Left lobe of liver (tissue), 2 donors: ENCODE measurements around the gene RASGEF1C. TPM values are rescaled to one million over a fixed set of nuclear protein-coding genes. Genes with fewer than 3 reads are reported as not detected.

Experiments
- ATAC-seq: fragments of 200-7000 bp; cut with Tn5 transposase; one replicate; pipeline ENCODE4 v1.9.1; 2020; ENCODE audit warnings: mild to moderate bottlenecking, moderate library complexity
- DNase-seq: peaks from one replicate; pipeline ENCODE4 v3.0.0-alpha.2; 2020; ENCODE audit warnings: low spot score
- total RNA-seq: library from RNA; stranded (reverse); gene quantifications from one replicate; pipeline ENCODE4 v1.2.1, GENCODE V29; 2021
- donor health status: DM: no; HTN: no; CAD: no; lungs with moderate emphysema.
- donor health status: DM: no; HTN: yes; CAD: no.

RASGEF1C gene
- total RNA-seq, 1 donor from 2014 or later: 0.30 TPM

DNA sequence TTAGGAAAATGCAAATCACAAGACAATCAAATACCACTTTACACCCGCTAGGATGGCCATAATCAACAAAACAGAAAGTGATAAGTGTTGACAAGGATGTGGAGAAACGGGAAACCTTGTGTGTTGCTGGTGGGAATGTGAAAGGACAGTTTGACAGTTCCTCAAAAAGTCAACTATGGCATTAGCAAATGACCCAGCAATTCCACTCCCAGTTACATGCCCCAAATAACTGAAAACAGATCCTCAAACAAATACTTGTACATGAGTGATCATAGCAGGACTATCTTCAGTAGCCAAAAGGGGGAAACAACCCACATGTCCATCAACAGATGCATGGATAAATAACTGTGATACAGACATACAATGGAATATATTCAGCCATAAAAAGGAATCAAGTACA lies 21.2 kb downstream of the RASGEF1C start:
- DNase-seq: no peak

DNA sequence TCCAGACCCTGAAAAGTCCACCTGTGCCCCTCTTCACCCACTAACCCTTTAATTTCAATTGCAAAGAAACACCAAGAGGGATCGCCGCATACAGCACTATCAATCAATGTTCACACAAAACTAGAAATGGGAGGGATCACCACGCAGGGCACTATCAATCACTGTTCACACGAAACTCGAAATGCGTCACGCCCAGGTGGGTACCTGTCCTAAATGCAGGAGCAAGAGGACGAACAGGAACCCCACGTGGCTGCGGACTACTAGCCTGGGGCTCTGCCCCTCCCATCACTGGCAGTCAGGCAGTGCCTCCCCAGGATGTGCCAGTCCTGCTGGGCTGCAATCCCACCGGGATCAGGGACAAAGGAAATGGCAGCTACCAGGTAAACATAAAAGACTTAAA lies 28.2 kb downstream of the RASGEF1C start:
- ATAC-seq: no peak
- DNase-seq: no peak

More for the DNA sequence above, 21.2 kb downstream of the RASGEF1C start:
- no peak for ATAC-seq

DNA sequence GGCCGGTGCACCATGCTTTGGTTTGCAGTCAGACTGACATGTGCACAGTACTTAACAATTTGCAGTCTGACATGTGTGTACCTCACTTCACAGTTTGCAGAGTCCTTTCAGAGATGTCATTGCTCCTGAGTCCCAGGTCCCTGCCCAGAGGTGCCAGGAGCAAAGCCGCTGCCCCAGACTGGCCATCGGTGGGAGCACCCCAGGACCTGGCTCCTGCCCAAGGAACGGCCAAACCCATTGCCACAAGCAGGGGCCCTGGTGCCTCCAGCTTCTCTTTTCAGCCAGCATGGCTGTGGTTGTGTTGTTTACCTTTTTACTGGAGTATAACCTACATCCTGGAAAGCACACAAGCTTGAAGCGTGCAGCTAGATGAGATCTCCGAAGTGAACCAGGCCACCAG lies 28.6 kb downstream of the RASGEF1C start:
- no peak for ATAC-seq
- no peak for DNase-seq

DNA sequence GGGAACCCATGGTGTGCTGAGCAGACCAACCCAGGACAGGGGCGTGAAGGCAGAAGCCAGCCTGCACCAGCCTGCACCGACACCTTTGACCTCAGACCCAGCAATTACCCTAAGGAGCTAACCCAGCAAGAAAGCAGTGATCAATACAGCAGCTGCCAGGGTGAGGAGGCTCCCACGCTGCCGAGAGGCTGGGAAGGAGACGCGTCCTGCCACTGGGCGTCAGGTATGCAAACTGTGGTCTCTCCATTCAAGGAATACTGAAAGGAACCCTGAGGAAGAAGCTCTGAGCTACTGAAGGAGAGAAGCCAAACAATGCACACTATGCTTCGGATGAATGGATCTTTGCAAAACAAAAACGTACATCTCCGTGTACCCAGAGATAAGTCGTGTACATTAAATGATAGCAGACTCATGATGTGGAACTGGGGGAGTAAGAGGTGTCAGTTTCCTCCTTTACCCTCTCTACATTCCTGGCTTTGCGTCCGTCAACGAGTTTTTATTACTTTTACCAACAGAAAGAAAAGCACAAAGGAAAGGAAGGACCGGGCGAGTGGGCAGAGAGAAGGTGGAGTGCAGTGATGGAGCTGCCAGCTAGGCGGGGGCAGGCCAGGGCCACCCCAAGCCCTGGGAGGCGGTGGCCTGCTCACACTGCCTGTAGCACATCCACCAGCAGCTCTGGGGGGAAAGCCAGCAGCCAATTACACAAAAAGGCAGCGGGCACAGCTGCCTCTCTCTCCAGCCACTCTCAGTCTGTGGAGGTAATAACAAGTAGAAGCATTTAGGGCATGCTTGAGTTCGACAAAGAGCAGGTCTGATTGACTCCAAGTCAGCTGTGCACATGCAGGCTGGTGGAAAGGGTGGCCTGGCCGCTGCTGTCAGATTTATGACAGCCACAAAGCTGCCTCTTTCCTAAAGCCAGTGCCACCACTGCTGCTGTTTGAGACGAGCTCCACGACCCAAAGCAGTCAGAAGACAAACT lies 29.3 kb downstream of the RASGEF1C start:
- ATAC-seq: no peak
- no peak for DNase-seq

DNA sequence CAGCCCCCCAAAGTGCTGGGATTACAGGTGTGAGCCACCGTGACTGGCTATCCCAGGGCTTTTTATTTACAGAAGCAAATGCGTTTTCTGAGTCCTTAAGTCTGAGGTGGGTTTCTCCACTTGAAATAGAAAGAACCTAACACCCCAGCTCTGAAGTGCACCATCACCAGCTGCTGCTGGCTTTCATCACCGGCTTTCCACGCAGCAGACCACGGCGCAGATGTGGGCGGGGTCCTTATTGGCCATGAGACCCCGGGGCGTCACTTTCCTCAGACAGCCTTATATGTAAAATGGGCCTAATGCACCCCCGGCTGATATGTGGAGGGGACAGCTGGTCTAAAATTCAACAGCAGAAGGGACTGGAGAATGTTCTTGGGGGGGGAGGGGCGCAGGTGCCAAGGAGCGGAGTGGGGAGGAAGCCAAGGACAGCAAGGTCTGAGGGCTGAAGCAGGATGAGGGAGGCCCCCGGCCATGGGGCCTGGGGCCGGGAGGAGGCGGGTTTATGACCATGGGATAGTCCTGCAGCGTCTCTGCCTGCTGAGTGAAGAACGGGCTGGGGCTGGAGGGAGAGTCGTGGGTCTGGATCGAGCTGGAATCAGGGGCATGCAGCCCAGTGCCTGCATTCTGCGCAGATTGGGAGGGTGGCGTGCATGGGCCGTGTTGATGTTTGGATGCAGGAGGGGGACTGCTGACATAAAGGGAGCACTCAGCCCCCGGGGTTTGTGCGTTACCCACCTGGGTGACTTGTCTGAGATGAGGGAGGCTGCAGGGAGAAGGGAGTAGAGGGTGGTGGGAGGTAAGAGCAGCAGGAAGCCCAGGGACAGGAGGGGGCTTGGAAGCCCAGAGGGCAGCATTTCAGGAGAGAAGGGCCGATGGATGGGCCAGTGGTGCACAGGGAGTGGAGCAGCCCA lies 30.2 kb downstream of the RASGEF1C start:
- no peak for ATAC-seq
- DNase-seq: peak; percentile 35

DNA sequence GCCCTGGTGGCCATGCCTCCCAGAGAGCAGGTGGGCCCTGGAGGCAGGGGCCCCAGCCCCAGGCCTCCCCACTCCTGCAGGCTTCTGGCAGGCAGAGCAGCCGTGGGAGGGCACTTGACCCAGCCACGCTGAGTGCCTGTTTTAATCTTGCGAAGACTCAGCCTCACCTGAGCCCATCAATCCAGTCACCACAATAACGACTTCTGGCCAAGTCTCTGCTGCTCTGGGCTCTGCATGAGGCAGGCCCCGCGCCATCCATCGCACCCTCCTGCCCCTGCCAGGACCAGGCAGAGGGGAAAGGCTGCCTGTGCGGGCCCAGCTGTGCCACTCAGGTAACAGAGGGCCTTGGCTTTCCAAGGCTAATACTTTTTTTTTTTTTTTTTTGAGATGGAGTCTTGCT lies 32.8 kb downstream of the RASGEF1C start:
- ATAC-seq (no peak), DNase-seq (no peak)

DNA sequence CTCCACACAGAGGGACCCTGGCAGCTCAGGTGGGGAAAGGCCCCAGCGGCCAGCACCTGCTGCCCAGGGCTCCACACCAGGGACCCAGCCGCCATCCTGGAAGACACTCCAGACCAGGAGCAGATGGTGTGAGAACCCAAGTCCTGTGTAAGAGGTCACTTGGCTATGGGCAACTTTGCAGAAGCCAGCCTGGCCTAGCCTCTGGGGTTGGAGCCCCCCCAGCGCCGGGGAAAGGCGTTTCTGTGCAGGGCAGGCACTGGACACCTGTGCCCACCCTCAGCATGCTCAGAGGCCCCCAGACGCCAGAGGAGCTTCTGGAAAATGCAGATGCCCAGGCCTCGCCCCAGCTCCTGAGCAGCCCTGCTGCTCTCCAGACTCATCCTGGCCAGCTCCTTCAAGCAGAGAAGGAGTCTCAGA lies 34.0 kb downstream of the RASGEF1C start:
- DNase-seq: no peak
- ATAC-seq: no peak

DNA sequence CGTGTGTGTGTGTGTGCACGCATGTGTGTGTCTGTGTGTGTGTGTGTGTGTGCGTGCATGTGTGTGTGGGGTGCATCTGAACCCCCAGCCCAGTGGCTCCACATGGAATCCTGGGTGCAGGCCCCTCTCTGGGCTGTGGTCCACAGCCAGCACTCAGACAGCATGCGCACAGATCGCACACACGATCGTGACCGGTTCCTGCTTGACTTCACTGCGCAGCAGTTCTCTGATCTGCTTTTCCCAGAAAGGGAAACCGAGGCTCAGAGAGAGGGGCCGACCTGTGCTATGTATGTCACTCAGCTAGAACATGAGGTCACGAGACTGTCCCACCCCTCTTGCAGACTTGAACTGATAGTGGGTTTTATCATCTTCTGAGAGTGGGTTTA lies 34.4 kb downstream of the RASGEF1C start:
- DNase-seq (no peak), ATAC-seq (no peak)

DNA sequence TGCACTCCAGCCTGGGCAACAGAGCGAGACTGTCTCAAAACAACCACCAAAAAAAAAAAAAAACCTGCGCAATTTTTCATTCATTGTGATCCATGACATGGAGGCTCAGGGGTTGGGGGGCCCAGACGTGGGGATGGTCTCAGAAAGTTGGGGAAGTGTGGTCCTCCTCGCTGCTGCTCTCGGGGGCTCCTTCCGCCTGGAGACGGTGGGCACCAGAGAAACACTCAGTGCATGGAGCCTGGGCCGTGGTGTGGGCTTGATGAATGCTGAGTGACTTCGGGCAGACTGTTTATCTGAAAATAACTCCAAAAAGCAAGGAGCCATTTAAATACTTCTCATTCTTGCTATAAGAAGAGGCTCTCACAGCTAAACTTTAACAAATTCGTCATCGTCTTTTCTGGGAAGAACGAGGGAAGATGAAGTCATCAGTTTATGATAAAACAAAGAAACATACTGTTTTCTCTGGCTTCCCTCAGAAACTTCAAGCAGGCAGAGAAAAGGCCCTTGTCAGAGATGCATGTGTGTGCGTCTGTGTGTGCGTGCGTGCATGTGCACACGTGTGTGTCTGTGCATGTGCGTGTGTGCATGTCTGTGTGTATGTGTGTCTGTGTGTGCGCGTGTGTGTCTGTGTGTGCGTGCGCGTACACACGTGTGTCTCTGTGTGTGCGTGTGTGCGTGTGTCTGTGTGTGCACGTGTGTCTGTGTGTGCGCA lies 35.0 kb downstream of the RASGEF1C start:
- ATAC-seq: no peak
- DNase-seq: no peak

DNA sequence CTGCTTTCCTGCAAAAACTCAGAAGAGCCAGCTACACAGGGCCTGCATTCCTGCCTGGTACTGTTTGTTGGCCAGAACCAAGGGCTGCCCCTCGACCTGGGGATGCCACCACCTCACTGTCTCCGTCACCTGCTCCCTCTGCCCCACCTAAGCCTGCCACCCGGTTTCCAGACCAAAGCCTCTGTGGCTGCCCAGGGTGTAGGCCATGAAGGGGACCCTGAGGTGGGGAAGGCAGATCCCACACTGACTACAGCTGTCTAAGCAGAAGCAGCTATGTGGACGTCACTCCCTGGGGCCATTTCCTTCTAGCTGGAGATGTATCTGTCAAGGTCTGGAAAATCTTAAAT lies 35.8 kb downstream of the RASGEF1C start:
- ATAC-seq (no peak), DNase-seq (no peak)

DNA sequence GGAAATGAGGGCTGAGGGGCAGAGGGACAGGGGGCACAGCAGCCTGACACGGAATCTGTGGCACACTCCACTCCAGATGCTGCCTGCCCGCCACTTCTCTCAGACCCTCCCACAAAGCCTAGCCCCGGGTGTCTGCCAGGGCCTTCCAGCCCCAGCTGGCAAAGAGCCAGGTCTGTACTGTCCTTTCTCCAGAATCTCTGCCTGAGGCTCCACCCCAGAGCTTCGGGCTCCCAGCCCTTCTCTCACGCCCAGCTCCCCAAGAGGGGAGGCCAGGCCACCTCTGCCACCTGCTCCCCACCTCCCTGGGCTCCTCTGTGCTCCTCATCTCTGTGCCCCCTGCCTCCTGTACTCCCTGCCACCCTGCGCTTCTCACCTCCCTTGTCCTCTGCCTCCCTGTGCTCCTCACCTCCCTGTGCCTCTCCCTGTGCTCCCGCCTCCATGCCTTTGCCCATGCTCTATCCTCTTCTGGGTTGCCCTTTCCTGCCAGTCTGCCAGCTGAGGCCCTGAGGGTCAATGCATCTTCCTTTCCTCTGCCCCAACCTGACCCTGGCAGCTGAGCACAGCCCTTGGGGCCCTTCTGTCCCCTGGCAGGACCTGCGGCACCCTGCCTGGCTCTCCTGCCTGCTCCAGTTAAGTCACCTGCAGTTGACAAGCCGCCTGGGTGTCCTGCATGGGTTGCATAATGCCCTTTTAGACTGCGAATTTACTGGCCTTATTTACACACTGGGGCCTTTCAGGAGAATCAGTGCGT lies 36.4 kb downstream of the RASGEF1C start:
- peak; percentile 10 for ATAC-seq
- no peak for DNase-seq

DNA sequence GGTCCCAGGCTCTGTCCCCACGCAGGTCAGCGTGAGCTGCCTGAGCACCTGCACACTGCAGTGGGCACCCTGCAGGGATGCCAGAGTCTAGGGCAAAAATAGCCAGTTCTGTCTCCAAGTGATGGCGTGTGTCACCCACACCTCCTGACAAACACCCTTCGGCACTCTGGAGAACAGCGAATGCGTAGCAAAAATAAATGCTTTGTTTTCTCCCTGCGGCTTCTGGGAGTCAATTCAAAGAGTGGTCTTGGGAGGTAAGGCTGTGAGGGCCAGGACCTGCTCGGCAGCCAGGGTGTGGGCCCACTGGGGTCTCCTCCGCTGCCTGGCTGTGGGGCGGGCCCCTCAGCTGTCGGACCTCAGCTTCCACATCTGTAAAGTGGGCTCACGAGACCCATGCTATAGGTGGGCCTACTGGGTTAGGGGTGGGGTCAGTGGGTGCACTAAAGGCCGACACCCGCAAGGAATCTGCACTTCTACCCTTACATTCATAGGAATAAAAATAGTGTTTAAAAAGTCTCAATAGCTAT lies 37.4 kb downstream of the RASGEF1C start:
- ATAC-seq: no peak
- no peak for DNase-seq

DNA sequence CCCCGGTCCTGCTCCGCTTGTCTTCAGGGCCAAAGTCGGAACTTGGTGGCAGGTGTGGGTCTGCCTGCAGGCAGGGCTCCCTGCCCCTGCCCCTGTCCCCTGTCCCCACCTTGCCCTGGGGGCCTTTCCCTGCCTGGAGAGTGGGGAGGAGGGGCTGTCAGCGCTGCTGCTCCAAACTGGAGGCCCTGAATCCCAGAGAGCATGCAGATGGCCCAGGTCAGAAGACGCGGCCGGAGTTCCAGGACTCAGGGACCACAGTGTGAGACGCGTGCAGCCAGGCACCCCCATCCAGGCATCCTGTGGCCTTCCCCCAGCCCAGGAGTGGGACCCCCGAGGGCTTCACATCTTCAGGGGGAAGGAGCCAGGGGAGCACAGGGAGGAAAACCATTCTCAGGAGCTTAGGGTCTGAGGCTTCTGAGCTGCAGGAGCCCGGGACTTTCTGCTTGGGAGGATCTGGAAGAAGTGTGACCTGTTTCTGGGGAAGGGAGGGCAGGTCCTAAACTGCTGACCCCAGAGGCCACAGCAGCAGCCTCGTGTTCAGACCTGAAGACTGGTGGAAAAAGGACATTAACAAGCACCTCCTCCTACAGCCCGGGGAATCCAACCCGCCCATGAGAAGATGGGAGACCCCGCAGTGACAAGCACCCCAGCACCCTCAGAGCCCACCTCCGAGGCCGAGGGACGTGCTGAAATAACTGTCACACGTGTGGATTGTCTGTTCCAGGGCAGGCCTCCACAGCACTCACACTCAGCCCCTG lies 38.0 kb downstream of the RASGEF1C start:
- no peak for DNase-seq
- ATAC-seq: no peak

DNA sequence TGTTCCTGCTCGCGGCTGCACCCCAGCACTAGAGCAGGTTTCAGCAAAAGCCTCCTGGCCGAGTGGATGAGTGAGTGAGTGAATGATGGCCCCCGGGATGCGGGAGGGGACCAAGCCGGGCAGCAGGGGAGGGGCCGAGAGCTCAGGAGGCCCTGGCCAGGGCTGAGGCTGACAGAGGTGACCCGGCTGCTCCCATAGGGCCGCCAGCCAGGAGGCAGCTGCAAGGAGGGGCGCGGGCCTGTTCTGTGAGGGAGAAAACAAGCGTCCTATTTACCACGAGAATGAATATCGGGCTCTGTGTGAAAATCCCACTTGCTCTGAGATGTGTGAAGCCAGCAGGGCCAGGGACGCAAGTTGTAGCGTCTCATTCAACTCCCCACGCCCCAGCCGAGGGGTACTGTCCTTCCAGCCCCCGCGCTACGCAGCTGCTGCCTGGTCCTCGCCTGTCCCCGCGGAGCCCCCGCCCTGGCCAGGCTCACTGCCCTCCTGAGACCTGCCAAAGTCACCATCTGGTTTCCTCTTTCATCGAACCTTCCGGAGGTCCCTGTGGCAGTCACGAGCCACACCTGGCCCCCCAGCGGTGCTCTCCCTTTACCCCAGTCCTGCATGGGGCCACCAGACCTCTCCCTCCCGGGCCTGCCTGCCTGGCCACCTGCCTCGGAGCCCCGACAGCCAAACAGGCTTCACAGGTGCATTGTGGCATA lies 38.8 kb downstream of the RASGEF1C start:
- ATAC-seq (no peak), DNase-seq (no peak)

DNA sequence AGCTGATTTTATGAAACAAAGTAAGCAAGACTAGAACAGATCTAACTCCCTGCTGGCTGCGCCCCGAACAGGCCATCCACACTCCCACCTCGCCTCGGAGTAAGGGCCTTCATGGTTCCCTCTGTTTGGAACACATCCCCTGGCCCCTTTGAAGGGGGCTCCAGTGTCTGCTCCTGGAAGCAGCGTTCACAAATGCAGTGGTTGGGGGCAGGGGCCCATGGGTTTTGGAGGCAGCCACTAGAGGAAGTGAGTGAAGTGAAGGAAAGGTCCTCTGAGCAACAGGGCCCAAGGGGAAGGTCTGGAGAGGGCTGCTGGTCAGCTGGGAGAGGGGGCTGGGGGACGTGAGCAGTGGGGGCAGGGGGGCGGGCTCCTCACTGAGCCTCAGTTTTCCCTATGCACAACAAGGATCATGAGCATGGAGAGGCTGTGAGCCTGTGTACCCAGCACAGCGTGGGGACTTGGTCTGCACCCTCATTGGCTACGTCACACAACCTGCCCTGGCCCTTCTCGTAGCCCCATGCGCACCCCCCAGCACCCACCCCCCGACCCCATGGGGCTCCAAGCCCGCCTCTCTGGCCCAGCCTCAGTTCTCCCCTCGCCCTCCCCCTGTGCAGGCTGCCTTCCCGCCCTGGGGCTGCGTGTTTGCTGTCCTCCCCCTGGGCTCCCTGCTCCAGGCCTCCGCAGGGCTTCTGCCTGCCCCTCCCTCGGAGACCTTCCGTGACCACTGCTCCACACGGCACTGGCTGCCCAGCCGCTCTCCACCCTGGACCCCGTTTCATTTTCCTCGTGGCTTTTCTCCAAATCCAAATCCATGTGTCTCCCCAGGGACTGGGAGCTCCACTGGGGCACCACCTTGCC lies 39.5 kb downstream of the RASGEF1C start:
- ATAC-seq (no peak), DNase-seq (no peak)

DNA sequence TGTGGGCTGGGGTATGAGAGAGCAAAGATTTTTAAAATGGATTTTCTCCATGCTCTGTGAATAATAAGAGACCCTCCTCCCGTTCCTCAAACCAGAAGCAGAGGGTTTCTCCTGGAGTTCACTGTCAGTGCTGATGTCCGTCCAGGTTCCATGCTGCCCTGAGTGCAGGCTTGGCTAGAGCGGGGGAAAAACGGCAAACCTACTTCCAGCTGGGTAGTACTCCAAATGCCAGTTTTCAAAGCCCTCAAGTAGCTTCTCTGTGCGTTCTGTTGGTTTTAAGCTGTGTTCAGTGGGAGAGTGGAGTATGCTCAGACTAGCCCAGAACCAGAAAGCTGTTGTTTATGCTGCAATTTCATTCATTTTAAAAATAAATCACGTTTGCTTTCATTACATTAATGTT lies 40.3 kb downstream of the RASGEF1C start:
- ATAC-seq (no peak), DNase-seq (no peak)

DNA sequence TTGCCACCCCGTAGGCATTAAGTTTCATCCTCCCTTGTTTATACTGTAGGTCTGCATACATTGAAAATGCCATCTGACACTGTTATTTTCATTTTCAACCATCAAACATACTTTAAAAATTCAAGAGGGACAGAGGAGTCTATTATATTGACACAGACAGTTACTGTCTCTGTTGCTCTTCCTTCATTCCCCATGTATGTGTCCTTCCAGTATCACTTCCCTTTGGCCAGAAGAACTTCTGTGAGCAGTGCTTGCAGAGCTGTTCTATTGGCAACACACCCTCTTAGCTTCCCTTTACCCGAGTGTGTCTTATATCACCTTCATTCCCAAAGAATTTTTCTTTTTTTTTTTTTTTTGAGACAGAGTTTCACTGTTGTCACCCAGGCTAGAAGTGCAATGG lies 42.8 kb downstream of the RASGEF1C start:
- ATAC-seq (no peak), DNase-seq (no peak)

DNA sequence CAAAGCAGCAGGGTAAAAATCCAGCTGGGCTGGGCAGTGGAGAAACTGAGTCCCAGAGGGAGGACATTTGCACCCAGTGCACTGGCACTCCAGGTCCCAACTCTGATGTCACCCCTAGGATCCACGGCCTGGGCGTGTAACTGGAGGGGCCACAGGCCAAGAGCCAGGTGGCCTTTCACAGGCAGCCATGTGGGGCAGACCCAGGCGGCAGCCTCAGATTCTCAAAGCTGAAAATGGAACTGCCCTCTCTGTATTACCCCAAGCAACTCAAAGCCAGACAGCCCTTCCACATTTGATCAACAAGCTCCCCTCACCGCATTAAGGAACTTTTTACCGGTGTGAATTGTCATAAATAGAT lies 46.7 kb downstream of the RASGEF1C start:
- ATAC-seq: no peak
- no peak for DNase-seq
